Colonic mucosa (tissue), 4 donors: ENCODE data around the gene NACC2. TPM values are rescaled to one million over a fixed set of nuclear protein-coding genes. Genes with fewer than 3 reads are reported as not detected.
A peak's percentile ranks its signal among the peaks of the same experiment; 100 is the strongest.

ENCODE experiments used
- DNase-seq: peaks from one replicate; pipeline ENCODE4 v3.0.0-alpha.2; 2020
- H3K27ac ChIP-seq: fragments of 200-600 bp; one replicate; pipeline ENCODE4 v1.8.0; 2021
- H3K27me3 ChIP-seq: fragments of 200-600 bp; one replicate; pipeline ENCODE4 v1.8.0; 2021
- H3K36me3 ChIP-seq: fragments of 200-600 bp; one replicate; pipeline ENCODE4 v1.8.0; 2021
- H3K4me1 ChIP-seq: fragments of 200-600 bp; one replicate; pipeline ENCODE4 v1.8.0; 2021; ENCODE audit warnings: mild to moderate bottlenecking
- H3K4me3 ChIP-seq: fragments of 200-600 bp; one replicate; pipeline ENCODE4 v1.8.0; 2021
- H3K9ac ChIP-seq, 2 donors: one replicate each; pipeline ENCODE4 v1.7.0; 2013; ENCODE audit warnings: control low read depth in 2 of 2, low read depth in 2 of 2, low read length in 2 of 2
- H3K9me3 ChIP-seq: fragments of 200-600 bp; one replicate; pipeline ENCODE4 v1.8.0; 2021
- CTCF ChIP-seq: fragments of 200-600 bp; IDR thresholded peaks from one replicate; pipeline ENCODE4 v1.8.0; 2022; ENCODE audit warnings: antibody characterized with exemption, mild to moderate bottlenecking
- intact Hi-C: fragments of 100-400 bp; cut with DNase I; formaldehyde crosslinking; loops from one replicate; pipeline ENCODE4 v1.14.1; 2022
- total RNA-seq, 2 donors: library from RNA; stranded (reverse); fragmentation: NEBNext Ultra II Directional in 1 of 2; extraction: Animal tissue kit (Norgen Biotek cat#: 25700) in 1 of 2; gene quantifications; one replicate each; pipeline ENCODE4 v1.2.1, GENCODE V29; 2021
- donor health status: healthy.
- donor health status: DM: no; HTN: no; CAD: no.
- donor health status: DM: no; HTN: no; CAD: no.

Gene NACC2
- total RNA-seq, 2 donors from 2014 or later: 20.3 to 21.0 TPM

GRCh38 chr9:135974220-135974573, 120.9 kb downstream of the NACC2 start:
- H3K4me1 ChIP-seq: no peaks in the 10 kb centered on the region
- H3K27me3 ChIP-seq: no peaks in the 10 kb centered on the region
- intact Hi-C loops: no loop called here
- no peaks in the 10 kb centered on the region for H3K9me3 ChIP-seq
- no peak overlapping the region for H3K9ac ChIP-seq
- no peak for TF ChIP-seq CTCF
- no peak overlapping the region for H3K4me3 ChIP-seq
- H3K36me3 ChIP-seq: no peaks in the 10 kb centered on the region
- no peak overlapping the region for H3K27ac ChIP-seq
- no peak for DNase-seq

GRCh38 chr9:135973277-135974219, 121.5 kb downstream of the NACC2 start:
- no peak for TF ChIP-seq CTCF
- Histone ChIP-seq H3K4me1 (no peaks in the 10 kb centered on the region), H3K36me3 (no peaks in the 10 kb centered on the region), H3K9ac (no peak overlapping the region), H3K9me3 (no peaks in the 10 kb centered on the region), H3K27ac (no peak overlapping the region), H3K4me3 (no peak overlapping the region), H3K27me3 (no peaks in the 10 kb centered on the region)
- intact Hi-C loops: no loop called here
- DNase-seq: no peak

GRCh38 chr9:135971892-135972291, 123.2 kb downstream of the NACC2 start:
- Histone ChIP-seq H3K4me1 (no peaks in the 10 kb centered on the region), H3K27ac (no peak overlapping the region), H3K36me3 (no peaks in the 10 kb centered on the region), H3K9ac (no peak overlapping the region), H3K27me3 (no peaks in the 10 kb centered on the region), H3K4me3 (no peak overlapping the region), H3K9me3 (no peaks in the 10 kb centered on the region)
- intact Hi-C loops: no loop called here
- DNase-seq: peak; percentile 90
- TF ChIP-seq CTCF: no peak

GRCh38 chr9:135971111-135971766, 123.8 kb downstream of the NACC2 start:
- Histone ChIP-seq H3K4me3 (no peak overlapping the region), H3K4me1 (no peaks in the 10 kb centered on the region), H3K27ac (no peak overlapping the region), H3K9me3 (no peaks in the 10 kb centered on the region), H3K27me3 (no peaks in the 10 kb centered on the region), H3K36me3 (no peaks in the 10 kb centered on the region), H3K9ac (no peak overlapping the region)
- DNase-seq: no peak
- intact Hi-C loops: no loop called here
- no peak for TF ChIP-seq CTCF

GRCh38 chr9:135970128-135970815, 124.8 kb downstream of the NACC2 start:
- no peaks in the 10 kb centered on the region for H3K9me3 ChIP-seq
- intact Hi-C loops: no loop called here
- no peak for TF ChIP-seq CTCF

More at GRCh38 chr9:135970128-135970815, 124.8 kb downstream of the NACC2 start:
- Histone ChIP-seq H3K4me3 (no peak overlapping the region), H3K36me3 (no peaks in the 10 kb centered on the region), H3K27me3 (no peaks in the 10 kb centered on the region), H3K27ac (no peak overlapping the region), H3K4me1 (no peaks in the 10 kb centered on the region), H3K9ac (no peak overlapping the region)
- no peak for DNase-seq
